Fibroblast of lung (primary cell): Measurements from ENCODE around the gene HMOX2. TPM values are rescaled to one million over a fixed set of nuclear protein-coding genes. Genes with fewer than 3 reads are reported as not detected.

ENCODE experiments used
- DNase-seq, 2 donors: peaks; one replicate each; pipeline versions ENCODE4 v3.0.0 to v3.0.0-alpha.2; 2010; ENCODE audit warnings: low read depth in 2 of 2
- H2AFZ ChIP-seq: 2 replicates; pipeline ENCODE4 v1.5.1; 2012; ENCODE audit warnings: low read length, control low read depth, inconsistent platforms
- H3K27ac ChIP-seq: 2 replicates; pipeline ENCODE4 v1.5.1; 2011; ENCODE audit warnings: low read length, control low read depth; ENCODE audit not compliant: insufficient read depth
- H3K27me3 ChIP-seq: 2 replicates; pipeline ENCODE4 v1.5.1; 2011; ENCODE audit warnings: mild to moderate bottlenecking, low read length; ENCODE audit not compliant: control insufficient read depth, insufficient read depth
- H3K36me3 ChIP-seq: 2 replicates; pipeline ENCODE4 v1.5.1; 2011; ENCODE audit warnings: low read length; ENCODE audit not compliant: control insufficient read depth, insufficient read depth
- H3K4me1 ChIP-seq: 2 replicates; pipeline ENCODE4 v1.5.1; 2011; ENCODE audit warnings: low read length; ENCODE audit not compliant: control insufficient read depth, insufficient read depth; ENCODE audit errors: extremely low read depth
- H3K4me2 ChIP-seq: 2 replicates; pipeline ENCODE4 v1.5.1; 2011; ENCODE audit warnings: low read length, control low read depth; ENCODE audit not compliant: insufficient read depth; ENCODE audit errors: extremely low read depth
- H3K4me3 ChIP-seq, 4 experiments: fragments of 200-600 bp in 1 of 4; sonication (generic) in 1 of 4; replicated peaks in 1 of 4; 2 replicates each; pipeline ENCODE4 v1.5.1; 2011 to 2016; ENCODE audit warnings: low read length in 4 of 4, low read depth in 3 of 4, mild to moderate bottlenecking in 3 of 4, control low read depth in 2 of 4, inconsistent platforms in 1 of 4, mixed read lengths in 1 of 4; ENCODE audit not compliant: insufficient read depth in 1 of 4; ENCODE audit errors: control extremely low read depth in 1 of 4
- H3K79me2 ChIP-seq: 2 replicates; pipeline ENCODE4 v1.5.1; 2012; ENCODE audit warnings: mild to moderate bottlenecking, low read length, inconsistent platforms; ENCODE audit not compliant: control insufficient read depth, insufficient read depth
- H3K9ac ChIP-seq: 2 replicates; pipeline ENCODE4 v1.5.1; 2011; ENCODE audit warnings: mild to moderate bottlenecking, low read length, control low read depth; ENCODE audit not compliant: insufficient read depth
- H3K9me3 ChIP-seq: 2 replicates; pipeline ENCODE4 v1.5.1; 2012; ENCODE audit warnings: low read depth, low read length; ENCODE audit not compliant: control insufficient read depth, insufficient read depth
- H4K20me1 ChIP-seq: 2 replicates; pipeline ENCODE4 v1.5.1; 2011; ENCODE audit warnings: low read length; ENCODE audit not compliant: control insufficient read depth, insufficient read depth; ENCODE audit errors: extremely low read depth
- CTCF ChIP-seq, 2 donors: IDR thresholded peaks in 1 of 2; conservative IDR thresholded peaks in 1 of 2; 1 replicate in 1 of 2; 2 replicates in 1 of 2; pipeline ENCODE4 v1.5.1; 2011 to 2012; ENCODE audit warnings: low read length in 2 of 2, control low read depth in 1 of 2, inconsistent platforms in 1 of 2, low read depth in 1 of 2, mild to moderate bottlenecking in 1 of 2
- EZH2 ChIP-seq: IDR thresholded peaks from 2 replicates; pipeline ENCODE4 v1.5.1; 2012; ENCODE audit warnings: low read length, control low read depth, mild to moderate bottlenecking; ENCODE audit errors: missing control alignments
- polyA plus RNA-seq, 2 donors: library from polyadenylated mRNA; depleted of rRNA in 1 of 2; stranded (reverse) in 1 of 2; unstranded in 1 of 2; fragments of >200 nt; gene quantifications; 2 replicates each; pipeline ENCODE4 v1.2.1, GENCODE V29; 2011 to 2012; ENCODE audit warnings: missing spikeins in 1 of 2
- total RNA-seq: library from RNA; depleted of rRNA; stranded (reverse); fragments of >200 nt; gene quantifications from 2 replicates; pipeline ENCODE4 v1.2.1, GENCODE V29; 2014

The HMOX2 gene
- total and polyA plus RNA-seq, 2 donors (not counting 1 experiment from before 2014, with no cell fraction given): 40.0 to 45.7 TPM

- no peaks in the 10 kb centered on the region for H3K4me1 ChIP-seq
- H3K4me3 ChIP-seq: no peak overlapping the region
- no peak overlapping the region for H3K4me2 ChIP-seq
- no peak for DNase-seq
- H3K27ac ChIP-seq: no peak overlapping the region
- no peaks in the 10 kb centered on the region for H3K9me3 ChIP-seq
- H3K79me2 ChIP-seq: peaks cover 6% of the 10 kb centered on the region
- H3K27me3 ChIP-seq: no peaks in the 10 kb centered on the region
- H3K9ac ChIP-seq: no peak overlapping the region
- TF ChIP-seq CTCF (conservative IDR thresholded peaks at IDR 0.05 in 1 of 2, IDR thresholded peaks at IDR 0.05 in 1 of 2; ENCODE audit: low read depth in 1 of 2, low read length in 2 of 2) (no peak), EZH2 (no peak)
- H4K20me1 ChIP-seq: no peaks in the 10 kb centered on the region
- H2AFZ ChIP-seq: no peak overlapping the region
- peaks cover 3% of the 10 kb centered on the region for H3K36me3 ChIP-seq
Measured at GRCh38 chr16:4471869-4472268, 4.3 kb upstream of the HMOX2 start.

DNA sequence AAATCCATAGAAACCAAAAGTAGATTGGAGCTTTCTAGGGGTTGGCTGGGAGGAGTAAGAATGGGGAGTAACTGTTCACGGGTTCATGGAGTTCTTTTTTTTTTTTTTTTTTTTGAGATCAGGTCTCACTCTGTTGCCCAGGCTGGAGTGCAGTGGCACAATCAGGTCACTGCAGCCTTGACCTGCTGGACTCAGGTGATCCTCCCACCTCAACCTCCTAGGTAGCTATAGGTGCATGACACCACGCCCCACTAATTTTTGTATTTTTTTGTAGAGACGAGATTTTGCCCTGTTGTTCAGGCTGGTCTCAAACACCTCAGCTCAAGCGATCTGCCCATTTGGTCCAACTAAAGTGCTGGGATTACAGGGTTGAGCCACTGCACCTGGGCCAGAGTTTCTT, 3.3 kb upstream of the HMOX2 start:
- TF ChIP-seq CTCF (conservative IDR thresholded peaks at IDR 0.05 in 1 of 2, IDR thresholded peaks at IDR 0.05 in 1 of 2; ENCODE audit: low read depth in 1 of 2, low read length in 2 of 2) (no peak), EZH2 (no peak)
- H3K4me1 ChIP-seq: no peaks in the 10 kb centered on the region
- no peaks in the 10 kb centered on the region for H3K27me3 ChIP-seq
- no peak overlapping the region for H3K9ac ChIP-seq
- H2AFZ ChIP-seq: no peak overlapping the region
- no peaks in the 10 kb centered on the region for H4K20me1 ChIP-seq
- peaks cover 3% of the 10 kb centered on the region for H3K36me3 ChIP-seq
- H3K27ac ChIP-seq: no peak overlapping the region
- DNase-seq: no peak
- peaks cover 9% of the 10 kb centered on the region for H3K79me2 ChIP-seq
- no peaks in the 10 kb centered on the region for H3K9me3 ChIP-seq
- no peak overlapping the region for H3K4me2 ChIP-seq
- no peak overlapping the region for H3K4me3 ChIP-seq

- peak within 1 kb of the TSS; percentile 65 for H3K9ac ChIP-seq
- H3K27me3 ChIP-seq: no peaks in the 10 kb centered on the region
- H3K9me3 ChIP-seq: no peaks in the 10 kb centered on the region
- peaks cover 17% of the 10 kb centered on the region for H3K79me2 ChIP-seq
- H3K27ac ChIP-seq: peak within 1 kb of the TSS; percentile 39
- peak; percentile 88 to 89 for DNase-seq
- H3K36me3 ChIP-seq: no peaks in the 10 kb centered on the region
- TF ChIP-seq EZH2 (no peak), CTCF (conservative IDR thresholded peaks at IDR 0.05 in 1 of 2, IDR thresholded peaks at IDR 0.05 in 1 of 2; ENCODE audit: low read depth in 1 of 2, low read length in 2 of 2) (no peak)
- peaks cover 2% of the 10 kb centered on the region for H3K4me1 ChIP-seq
- peak within 1 kb of the TSS; percentile 75 for H2AFZ ChIP-seq
- H3K4me3 ChIP-seq: peak within 1 kb of the TSS; percentile 54 to 78 (median 66)
- H3K4me2 ChIP-seq: peak within 1 kb of the TSS; percentile 69
- H4K20me1 ChIP-seq: no peaks in the 10 kb centered on the region
Measured at GRCh38 chr16:4474192-4474961, 1.8 kb upstream of the HMOX2 start, which contains the start of gene NMRAL1. Gene NMRAL1, minus strand, starts transcription at chr16:4474625. Its CDS starts 493 bp downstream, at chr16:4474132.
